GM12892 (cell line): ENCODE results near the gene ZNF366.

Experiments
- POLR2A ChIP-seq: IDR thresholded peaks from 2 replicates; pipeline ENCODE4 v1.6.1; 2011; ENCODE audit warnings: low read depth, low read length, control low read depth
- POLR2AphosphoS5 ChIP-seq: IDR thresholded peaks from 2 replicates; pipeline ENCODE4 v1.6.1; 2011; ENCODE audit warnings: low read depth, low read length, control low read depth
- TAF1 ChIP-seq: IDR thresholded peaks from 2 replicates; pipeline ENCODE4 v1.6.1; 2011; ENCODE audit warnings: low read depth, mild to moderate bottlenecking, control low read depth, low read length, borderline replicate concordance

GRCh38 chr5:72465066-72465465 is 42.1 kb downstream of the ZNF366 start:
- TF ChIP-seq TAF1 (no peak), POLR2AphosphoS5 (no peak), POLR2A (no peak)
